Esophagus muscularis mucosa (tissue), 4 donors: ENCODE measurements around the gene BPIFB2.

ENCODE experiments used
- CTCF ChIP-seq, 3 experiments: fragments of 200-600 bp in 2 of 3; fragments of 450-650 bp in 1 of 3; sonication (generic) in 2 of 3; IDR thresholded peaks; one replicate each; pipeline ENCODE4 v1.5.1; 2017 to 2019; ENCODE audit warnings: antibody characterized with exemption in 3 of 3, mild to moderate bottlenecking in 2 of 3, moderate library complexity in 1 of 3
- EP300 ChIP-seq: sonication (generic); formaldehyde crosslinking; IDR thresholded peaks from one replicate; pipeline ENCODE4 v1.6.1; 2017; ENCODE audit warnings: antibody characterized with exemption
- POLR2A ChIP-seq: fragments of 450-650 bp; IDR thresholded peaks from one replicate; pipeline ENCODE4 v1.6.1; 2017; ENCODE audit warnings: antibody characterized with exemption, moderate library complexity, mild to moderate bottlenecking, low read depth
- POLR2AphosphoS5 ChIP-seq, 2 donors: sonication (generic); formaldehyde crosslinking; IDR thresholded peaks; one replicate each; pipeline ENCODE4 v1.6.1; 2017; ENCODE audit warnings: antibody characterized with exemption in 2 of 2

- no peak for TF ChIP-seq CTCF (IDR thresholded peaks at IDR 0.05)
- TF ChIP-seq POLR2AphosphoS5 (IDR thresholded peaks at IDR 0.05), result no peak
- TF ChIP-seq POLR2A, result no peak
- no peak for TF ChIP-seq EP300
Measured at GRCh38 chr20:33025318-33025876, 17.9 kb downstream of the BPIFB2 start.
